GM19328 (cell line): ENCODE results near the gene ZYG11B.
"Not testable (repeated sequence)": the region's sequence is repeated elsewhere in the genome, so short reads cannot be mapped to it uniquely, and the experiment has no call there.

Experiments
- ATAC-seq: cut with Tn5 transposase; IDR thresholded peaks from one replicate; pipeline ENCODE4 v1.9.1; 2021; ENCODE audit warnings: mild to moderate bottlenecking, moderate library complexity; ENCODE audit not compliant: unreplicated experiment

The ZYG11B gene

DNA sequence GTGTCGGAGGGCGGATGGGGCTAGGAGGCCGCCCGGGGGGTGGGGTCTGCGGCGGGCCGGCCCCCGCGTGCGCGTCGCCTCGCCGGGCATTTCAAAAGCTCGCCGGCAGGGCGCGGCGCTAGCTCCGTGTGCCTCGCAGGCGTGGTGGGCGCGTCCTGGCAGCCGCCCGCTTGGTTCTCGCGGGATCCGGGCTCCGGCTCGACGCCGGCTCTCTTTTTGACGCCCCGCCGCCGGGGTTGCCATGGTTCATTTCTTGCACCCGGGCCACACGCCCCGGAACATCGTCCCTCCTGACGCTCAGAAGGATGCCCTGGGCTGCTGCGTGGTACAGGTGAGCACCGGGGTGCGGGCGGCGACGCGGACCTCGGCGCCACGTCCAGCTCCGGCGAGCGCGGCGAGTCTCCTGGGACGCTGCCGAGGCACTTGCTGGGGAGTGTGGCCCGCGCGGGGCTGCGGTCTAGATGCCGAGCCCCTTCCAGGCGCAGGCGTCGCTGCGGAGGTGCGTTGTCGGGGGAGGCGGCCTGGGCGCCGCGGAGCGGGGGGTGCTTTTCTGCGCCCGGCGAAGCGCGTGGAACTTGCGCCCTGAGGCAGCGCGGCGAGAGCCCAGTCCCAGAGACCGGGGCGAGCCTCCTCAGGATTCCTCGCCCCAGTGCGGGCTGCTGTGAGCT, 116.5 kb downstream of the ZYG11B start, which contains the start of gene ZYG11A:
Gene ZYG11A, plus strand, starts transcription at position 118 of the 668 bp plus-strand sequence. Its CDS starts 124 bp downstream, at position 242.
- peak; percentile 80 for ATAC-seq

DNA sequence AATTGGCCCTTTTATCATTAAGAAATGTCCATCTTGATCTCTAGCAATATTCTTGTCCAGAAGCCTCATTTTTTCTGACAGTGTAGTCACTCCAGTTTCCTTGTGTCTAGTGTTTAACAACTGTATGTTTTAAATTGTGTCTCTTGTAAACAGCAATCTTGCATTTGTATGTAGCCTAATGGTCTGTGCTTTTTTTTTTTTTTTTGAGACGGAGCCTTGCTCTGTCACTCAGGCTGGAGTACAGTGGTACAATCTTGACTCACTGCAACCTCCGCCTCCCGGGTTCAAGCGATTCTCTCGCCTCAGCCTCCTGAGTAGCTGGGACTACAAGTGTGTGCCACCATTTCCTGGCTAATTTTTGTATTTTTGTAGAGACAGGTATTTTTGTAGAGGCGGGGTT, 118.9 kb downstream of the ZYG11B start:
- not testable (repeated sequence) for ATAC-seq

GRCh38 chr1:52848423-52848822, 122.2 kb downstream of the ZYG11B start:
- no peak for ATAC-seq

DNA sequence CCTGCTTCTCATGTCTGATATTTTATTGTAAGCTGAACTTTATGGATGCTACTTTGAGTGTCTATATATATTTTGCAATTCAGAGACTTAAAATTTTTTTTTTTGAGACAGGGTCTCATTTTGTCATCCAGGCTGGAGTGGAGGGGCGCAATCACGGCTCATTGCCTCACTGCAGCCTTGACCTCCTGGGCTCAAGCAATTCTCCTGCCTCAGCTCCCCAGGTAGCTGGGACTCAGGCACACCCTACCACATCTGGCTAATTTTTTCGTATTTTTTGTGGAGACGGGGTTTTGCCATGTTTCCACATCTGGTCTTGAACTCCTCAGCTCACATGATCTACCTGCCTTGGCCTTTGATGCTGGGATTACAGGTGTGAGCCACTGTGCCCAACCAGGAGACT, 124.7 kb downstream of the ZYG11B start:
- ATAC-seq = no peak

GRCh38 chr1:52852854-52853253, 126.6 kb downstream of the ZYG11B start:
- no peak for ATAC-seq

- ATAC-seq = no peak
Measured at GRCh38 chr1:52855584-52855983, 129.3 kb downstream of the ZYG11B start.

GRCh38 chr1:52856026-52856425, 129.8 kb downstream of the ZYG11B start:
- ATAC-seq = no peak

GRCh38 chr1:52857443-52857842, 131.2 kb downstream of the ZYG11B start:
- ATAC-seq = no peak

DNA sequence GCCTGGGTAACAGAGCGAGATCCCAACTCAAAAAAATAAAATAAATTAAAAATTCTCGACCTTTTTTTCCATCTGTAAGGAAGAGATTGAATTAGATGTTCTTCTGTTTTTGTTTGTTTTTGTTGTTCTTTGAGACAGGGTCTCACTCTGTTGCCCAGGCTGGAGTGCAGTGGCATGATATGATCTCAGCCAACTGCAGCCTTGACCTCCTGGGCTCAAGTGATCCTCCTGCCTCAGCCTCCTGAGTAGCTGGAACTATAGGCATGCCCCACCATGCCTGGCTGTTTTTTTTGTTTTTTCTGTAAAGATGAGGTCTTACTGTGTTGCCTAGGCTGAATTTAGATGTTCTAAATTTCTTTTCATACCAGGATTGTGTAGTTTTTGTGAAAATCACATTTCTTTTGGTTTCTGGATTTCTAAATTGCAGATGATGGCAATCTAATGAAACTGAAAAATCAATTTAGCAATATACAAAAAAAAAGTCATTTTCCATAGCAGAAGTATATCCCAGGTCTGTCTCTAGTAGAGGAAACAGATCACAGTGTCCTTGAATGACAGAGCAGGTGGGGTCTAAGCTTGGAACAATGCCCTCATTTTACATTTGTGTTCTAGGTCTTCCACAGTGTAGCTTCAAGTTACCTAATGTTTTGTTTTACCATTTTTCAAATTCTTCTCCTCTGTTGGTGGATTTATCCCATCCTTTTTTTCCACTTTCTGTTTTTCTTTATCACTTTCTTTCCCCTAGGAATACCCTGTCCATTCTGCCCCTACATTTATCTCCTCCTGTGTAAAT, 136.6 kb downstream of the ZYG11B start:
- no peak for ATAC-seq

DNA sequence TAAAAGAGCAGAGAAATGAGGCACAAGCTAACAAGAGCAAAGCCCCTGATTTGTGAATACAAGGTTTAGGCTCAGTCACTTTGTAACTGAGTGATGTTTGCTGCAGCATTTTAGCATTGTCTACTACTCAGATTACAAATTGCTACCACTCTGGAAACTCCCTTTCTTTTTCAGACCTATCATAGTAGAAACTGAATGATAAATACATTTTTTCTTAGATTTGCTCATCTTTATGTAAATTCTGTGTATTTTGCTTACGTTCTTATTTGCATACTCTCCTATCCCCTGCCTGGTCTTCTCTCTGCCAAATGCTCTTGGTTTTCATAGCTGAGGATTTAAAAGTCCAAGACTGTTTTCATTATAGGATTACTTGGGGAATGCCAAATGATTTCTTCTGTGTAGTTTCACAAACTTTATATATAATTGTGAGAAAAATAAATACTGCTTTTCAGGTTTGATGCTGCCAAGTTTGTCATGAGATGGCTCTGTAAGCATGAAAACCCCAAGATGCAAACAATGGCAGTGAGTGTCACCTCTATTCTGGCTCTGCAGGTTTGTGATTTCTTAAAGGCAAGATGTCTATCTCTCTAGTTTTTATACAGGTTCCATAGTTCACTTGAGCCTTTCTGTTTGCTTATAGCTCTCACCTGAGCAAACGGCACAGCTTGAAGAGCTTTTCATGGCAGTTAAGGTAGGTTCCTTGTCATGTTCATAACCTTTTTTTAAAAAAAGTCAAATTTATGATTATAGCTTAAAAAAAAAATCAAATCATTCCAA, 141.0 kb downstream of the ZYG11B start:
- ATAC-seq = no peak

- not testable (repeated sequence) for ATAC-seq
Measured at GRCh38 chr1:52869727-52870126, 143.5 kb downstream of the ZYG11B start.

GRCh38 chr1:52876843-52877242, 150.6 kb downstream of the ZYG11B start:
- no peak for ATAC-seq
